Activated naive CD4-positive, alpha-beta T cell treated with anti-CD3 and anti-CD28 coated beads, Interleukin-2, amount 50 U/mL, for 72 hours (primary cell): ENCODE measurements around the gene SPAG7. TPM values are rescaled to one million over a fixed set of nuclear protein-coding genes. Genes with fewer than 3 reads are reported as not detected.
"Not testable (repeated sequence)": the region's sequence is repeated elsewhere in the genome, so short reads cannot be mapped to it uniquely, and the experiment has no call there.

Experiments
- ATAC-seq, 2 donors: fragments of 150-1000 bp; cut with Tn5 transposase; 2 replicates each; pipeline ENCODE4 v1.10.0; 2021; ENCODE audit warnings: mild to moderate bottlenecking in 2 of 2, moderate library complexity in 2 of 2
- DNase-seq, 2 donors: peaks; one replicate each; pipeline ENCODE4 v3.0.0; 2021 to 2022; ENCODE audit warnings: low spot score in 2 of 2
- H3K27ac Mint-ChIP-seq, 2 donors: one replicate each; pipeline ENCODE4 v1.8.0; 2022; ENCODE audit warnings: mild to moderate bottlenecking in 2 of 2, mixed read lengths in 2 of 2
- H3K36me3 Mint-ChIP-seq, 2 donors: one replicate each; pipeline ENCODE4 v1.8.0; 2022; ENCODE audit warnings: mixed read lengths in 2 of 2
- H3K9me3 Mint-ChIP-seq, 2 donors: one replicate each; pipeline ENCODE4 v1.8.0; 2022; ENCODE audit warnings: mixed read lengths in 2 of 2
- total RNA-seq, 2 donors: library from RNA; stranded (reverse); gene quantifications; one replicate each; pipeline ENCODE4 v1.2.3, GENCODE V29; 2022

The SPAG7 gene
- total RNA-seq, 2 donors from 2014 or later: 70.3 to 94.6 TPM

- Mint-ChIP-seq H3K27ac (peak overlapping the region in 1 of 2 donors; percentile 51), H3K9me3 (no peaks in the 10 kb centered on the region), H3K36me3 (peaks cover 11 to 22% of the 10 kb centered on the region in 2 donors)
- no peak for ATAC-seq
- DNase-seq: no peak
Observed at GRCh38 chr17:4935650-4936049, 32.0 kb downstream of the SPAG7 start.

DNA sequence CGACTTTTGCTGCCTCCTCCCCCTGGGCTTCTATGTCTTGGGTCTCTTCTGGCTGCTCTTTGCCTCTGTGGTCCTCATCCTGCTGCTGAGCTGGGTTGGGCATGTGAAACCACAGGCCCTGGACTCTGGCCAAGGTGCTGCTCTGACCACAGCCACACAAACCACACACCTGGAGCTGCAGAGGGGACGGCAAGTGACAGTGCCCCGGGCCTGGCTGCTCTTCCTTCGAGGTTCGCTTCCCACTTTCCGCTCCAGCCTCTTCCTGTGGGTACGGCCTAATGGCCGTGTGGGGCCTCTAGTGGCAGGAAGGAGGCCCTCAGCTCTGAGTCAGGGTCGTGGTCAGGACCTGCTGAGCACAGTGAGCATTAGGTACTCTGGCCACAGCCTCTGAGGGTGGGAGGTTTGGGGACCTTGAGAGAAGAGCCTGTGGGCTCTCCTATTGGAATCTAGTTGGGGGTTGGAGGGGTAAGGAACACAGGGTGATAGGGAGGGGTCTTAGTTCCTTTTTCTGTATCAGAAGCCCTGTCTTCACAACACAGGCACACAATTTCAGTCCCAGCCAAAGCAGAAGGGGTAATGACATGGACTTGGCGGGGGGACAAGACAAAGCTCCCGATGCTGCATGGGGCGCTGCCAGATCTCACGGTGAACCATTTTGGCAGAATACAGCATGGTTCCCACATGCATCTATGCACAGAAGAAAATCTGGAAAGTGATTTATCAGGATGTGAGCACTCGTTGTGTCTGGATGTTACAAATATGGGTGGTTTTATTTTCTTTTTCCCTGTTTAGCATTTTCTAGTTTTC is 33.2 kb downstream of the SPAG7 start:
- Mint-ChIP-seq H3K27ac (peak overlapping the region; percentile 27 to 56), H3K9me3 (no peaks in the 10 kb centered on the region), H3K36me3 (peaks cover 4 to 13% of the 10 kb centered on the region in 2 donors)
- DNase-seq (peak in 1 of 2 donors; percentile 78), ATAC-seq (peak in 1 of 2 donors; percentile 88)

- H3K9me3 Mint-ChIP-seq: no peaks in the 10 kb centered on the region
- peaks cover 0 to 6% of the 10 kb centered on the region in 2 donors for H3K36me3 Mint-ChIP-seq
- DNase-seq (no peak), ATAC-seq (no peak)
- H3K27ac Mint-ChIP-seq: peak overlapping the region in 1 of 2 donors; percentile 56
Observed at GRCh38 chr17:4933646-4934045, 34.0 kb downstream of the SPAG7 start.

DNA sequence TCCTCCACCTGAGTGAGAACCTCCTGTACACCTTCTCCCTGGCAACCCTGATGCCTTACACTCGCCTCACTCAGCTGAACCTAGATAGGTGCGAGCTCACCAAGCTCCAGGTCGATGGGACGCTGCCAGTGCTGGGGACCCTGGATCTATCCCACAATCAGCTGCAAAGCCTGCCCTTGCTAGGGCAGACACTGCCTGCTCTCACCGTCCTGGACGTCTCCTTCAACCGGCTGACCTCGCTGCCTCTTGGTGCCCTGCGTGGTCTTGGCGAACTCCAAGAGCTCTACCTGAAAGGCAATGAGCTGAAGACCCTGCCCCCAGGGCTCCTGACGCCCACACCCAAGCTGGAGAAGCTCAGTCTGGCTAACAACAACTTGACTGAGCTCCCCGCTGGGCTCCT is 34.9 kb downstream of the SPAG7 start:
- DNase-seq (no peak), ATAC-seq (no peak)
- H3K9me3 Mint-ChIP-seq: no peaks in the 10 kb centered on the region
- H3K36me3 Mint-ChIP-seq: no peaks in the 10 kb centered on the region
- H3K27ac Mint-ChIP-seq: no peak overlapping the region

GRCh38 chr17:4931963-4932362 is 35.7 kb downstream of the SPAG7 start, which contains the start of gene GP1BA:
Gene GP1BA (plus strand): TSS chr17:4932277. CDS start chr17:4932605, 328 bp downstream.
- ATAC-seq (no peak), DNase-seq (no peak)
- Mint-ChIP-seq H3K27ac (peak within 1 kb of the TSS in 1 of 2 donors; percentile 52), H3K9me3 (no peaks in the 10 kb centered on the region), H3K36me3 (no peaks in the 10 kb centered on the region)

- DNase-seq (no peak), ATAC-seq (no peak)
- H3K27ac Mint-ChIP-seq: no peak overlapping the region
- H3K9me3 Mint-ChIP-seq: no peaks in the 10 kb centered on the region
- no peaks in the 10 kb centered on the region for H3K36me3 Mint-ChIP-seq
Observed at GRCh38 chr17:4928881-4929280, 38.7 kb downstream of the SPAG7 start.

DNA sequence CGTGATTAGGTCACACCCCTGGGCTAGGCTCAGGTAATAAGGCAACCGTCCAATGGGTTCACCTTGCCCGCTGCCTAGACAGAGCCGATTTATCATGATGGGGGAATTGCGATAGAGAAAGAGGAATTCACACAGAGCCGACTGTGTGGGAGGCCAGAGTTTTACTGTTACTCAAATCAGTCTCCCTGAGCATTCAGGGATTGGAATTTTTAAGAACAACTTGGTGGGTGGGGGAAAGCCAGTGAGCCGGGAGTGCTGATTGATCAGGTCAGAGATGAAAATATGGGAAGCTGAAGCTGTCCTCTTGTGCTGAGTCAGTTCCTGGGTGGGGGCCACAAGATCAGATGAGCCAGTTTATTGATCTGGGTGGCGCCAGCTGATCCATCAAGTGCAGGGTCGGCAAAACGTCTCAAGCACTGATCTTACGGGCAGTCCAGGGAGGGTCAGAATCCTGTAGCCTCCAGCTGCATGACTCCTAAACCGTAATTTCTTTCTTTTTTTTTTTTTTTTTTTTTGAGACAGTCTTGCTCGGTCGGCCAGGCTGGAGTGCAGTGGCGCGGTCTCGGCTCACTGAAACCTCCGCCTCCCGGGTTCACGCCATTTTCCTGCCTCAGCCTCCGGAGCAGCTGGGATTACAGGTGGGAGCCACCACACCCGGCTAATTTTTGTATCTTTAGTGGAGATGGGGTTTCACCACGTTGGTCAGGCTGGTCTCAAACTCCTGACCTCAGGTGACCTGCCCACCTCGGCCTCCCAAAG is 40.9 kb downstream of the SPAG7 start:
- H3K9me3 Mint-ChIP-seq, DNase-seq, ATAC-seq, H3K36me3 Mint-ChIP-seq, H3K27ac Mint-ChIP-seq: not testable (repeated sequence)

DNA sequence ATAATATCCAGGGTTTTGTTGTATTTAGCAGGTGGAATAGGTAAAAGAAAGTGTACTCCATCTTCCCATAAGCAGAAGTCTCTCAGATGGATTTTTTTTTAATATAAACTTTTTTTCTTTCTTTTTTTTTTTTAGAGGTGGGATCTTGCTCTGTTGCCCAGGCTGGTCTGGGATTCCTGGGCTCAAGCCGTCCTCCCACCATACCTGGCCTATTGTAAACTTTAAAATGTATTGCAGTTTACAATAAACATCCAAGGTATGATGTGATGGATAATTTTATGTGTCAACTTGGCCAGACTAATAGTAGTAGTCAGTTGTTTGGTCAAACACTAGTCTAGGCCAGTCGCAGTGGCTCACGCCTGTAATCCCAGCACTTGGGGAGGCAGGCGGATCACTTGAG is 46.3 kb downstream of the SPAG7 start:
- DNase-seq (no peak), ATAC-seq (no peak)
- no peaks in the 10 kb centered on the region for H3K36me3 Mint-ChIP-seq
- no peak overlapping the region for H3K27ac Mint-ChIP-seq
- H3K9me3 Mint-ChIP-seq: no peaks in the 10 kb centered on the region

- H3K27ac Mint-ChIP-seq: no peak overlapping the region
- no peak for DNase-seq
- no peaks in the 10 kb centered on the region for H3K9me3 Mint-ChIP-seq
- no peaks in the 10 kb centered on the region for H3K36me3 Mint-ChIP-seq
- ATAC-seq: no peak
Observed at GRCh38 chr17:4920351-4921048, 47.1 kb downstream of the SPAG7 start.

DNA sequence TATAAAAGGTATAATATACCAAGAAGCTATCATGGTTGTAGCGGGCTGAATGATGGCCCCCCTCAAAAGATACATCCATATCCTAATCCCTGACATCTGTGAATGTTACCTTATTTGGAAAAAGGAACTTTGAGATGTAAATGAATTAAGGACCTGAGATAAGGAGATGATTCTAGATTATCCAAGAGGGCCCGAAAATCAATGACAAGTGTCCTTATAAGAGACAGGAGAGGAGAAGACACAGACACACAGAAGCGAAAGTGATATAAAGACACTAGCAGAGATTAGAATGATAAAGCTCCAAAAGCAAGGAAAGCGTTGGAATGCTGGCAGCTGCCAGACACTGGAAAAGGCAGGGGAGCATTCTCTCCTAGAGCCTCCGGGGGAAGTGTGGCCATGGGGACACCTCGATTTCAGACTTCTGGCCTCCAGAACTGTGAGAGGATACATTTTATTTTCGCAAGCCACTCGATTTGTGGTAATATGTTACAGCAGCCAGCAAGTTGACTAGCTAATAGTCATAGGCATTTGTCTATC is 48.0 kb downstream of the SPAG7 start:
- DNase-seq (no peak), ATAC-seq (no peak)
- H3K36me3 Mint-ChIP-seq: no peaks in the 10 kb centered on the region
- H3K9me3 Mint-ChIP-seq: no peaks in the 10 kb centered on the region
- no peak overlapping the region for H3K27ac Mint-ChIP-seq

DNA sequence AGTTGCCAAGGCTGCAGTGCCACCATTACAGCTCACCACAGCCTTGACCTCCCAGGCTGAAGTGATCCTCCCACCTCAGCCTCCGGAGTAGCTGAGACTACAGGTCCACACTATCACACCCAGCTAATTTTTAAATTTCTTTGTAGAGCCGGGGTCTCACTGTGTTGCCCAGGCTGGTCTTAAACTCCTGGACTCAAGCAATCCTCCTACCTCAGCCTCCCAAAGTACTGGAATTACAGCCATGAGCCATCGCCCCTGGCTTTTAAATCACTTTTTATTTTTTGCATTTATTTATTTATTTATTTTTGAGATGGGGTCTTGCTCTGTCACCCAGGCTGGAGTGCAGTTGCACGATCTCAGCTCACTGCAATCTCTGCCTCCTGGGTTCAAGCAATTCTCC is 53.1 kb downstream of the SPAG7 start:
- H3K36me3 Mint-ChIP-seq, H3K9me3 Mint-ChIP-seq, DNase-seq, ATAC-seq, H3K27ac Mint-ChIP-seq: not testable (repeated sequence)

DNA sequence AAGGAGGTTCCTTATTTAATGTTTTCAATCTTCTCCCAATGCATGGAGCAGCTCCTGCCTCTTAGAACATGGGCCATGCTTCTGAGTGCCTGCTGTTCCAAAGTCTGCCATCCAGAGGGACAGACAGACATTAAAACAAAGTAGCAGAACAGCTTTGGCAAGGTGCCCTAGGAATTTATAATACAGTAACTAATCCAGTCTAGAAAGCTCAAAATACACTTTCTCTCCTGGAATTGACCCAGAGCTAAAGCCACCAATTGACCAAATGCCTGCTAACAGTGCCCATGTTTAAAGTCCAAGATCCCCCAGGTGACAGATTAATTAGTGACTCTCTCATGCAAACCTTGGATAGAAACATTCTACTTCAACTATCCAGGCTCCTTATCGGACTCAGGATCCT is 53.6 kb downstream of the SPAG7 start:
- ATAC-seq: no peak
- no peak for DNase-seq
- Mint-ChIP-seq H3K9me3 (no peaks in the 10 kb centered on the region), H3K27ac (no peak overlapping the region), H3K36me3 (no peaks in the 10 kb centered on the region)

Other genes with a start within 250 kb of the SPAG7 start
- gene MED11, start 236.4 kb downstream of the SPAG7 start, total RNA-seq: 10 to 100 TPM; 22.8 to 24.5 TPM
- gene ZMYND15, start 228.0 kb downstream of the SPAG7 start, total RNA-seq: under 1 TPM; 0.29 to 0.36 TPM
- 1 to 10 TPM; 4.9 to 6.1 TPM for gene CXCL16, start 227.9 kb downstream of the SPAG7 start, total RNA-seq
- not detected for gene TM4SF5, start 195.9 kb downstream of the SPAG7 start, total RNA-seq
- under 1 TPM in 1 of 2 donors, not detected in 1; 0.50 TPM for gene VMO1, start 181.5 kb downstream of the SPAG7 start, total RNA-seq
- gene GLTPD2, start 178.9 kb downstream of the SPAG7 start, total RNA-seq: not detected
- gene PSMB6, start 171.7 kb downstream of the SPAG7 start, total RNA-seq: 100 to 1,000 TPM; 133 to 135 TPM
- gene PLD2, start 160.7 kb downstream of the SPAG7 start, total RNA-seq: 10 to 100 TPM; 23.6 to 31.4 TPM
- gene MINK1, start 134.5 kb downstream of the SPAG7 start, total RNA-seq: 10 to 100 TPM; 83.0 to 84.9 TPM
- 1 to 10 TPM in 1 of 2 donors, under 1 TPM in 1; 0.59 to 2.9 TPM for gene C17orf107, start 68.3 kb downstream of the SPAG7 start, total RNA-seq
- gene CHRNE, start 64.7 kb downstream of the SPAG7 start, total RNA-seq: under 1 TPM in 1 of 2 donors, not detected in 1; 0.27 TPM
- not detected for gene GP1BA, start 35.5 kb downstream of the SPAG7 start, total RNA-seq
- 10 to 100 TPM; 69.4 to 89.1 TPM for gene SLC25A11, start 27.8 kb downstream of the SPAG7 start, total RNA-seq
- gene RNF167, start 27.5 kb downstream of the SPAG7 start, total RNA-seq: 100 to 1,000 TPM; 188 to 241 TPM
- gene PFN1, start 19.3 kb downstream of the SPAG7 start, total RNA-seq: 1,000 to 10,000 TPM; 1,929 to 1,966 TPM
- 10 to 100 TPM; 32.1 to 47.9 TPM for gene ENO3, start 16.7 kb downstream of the SPAG7 start, total RNA-seq
- gene CAMTA2, start 19.9 kb upstream of the SPAG7 start, total RNA-seq: 10 to 100 TPM; 66.2 to 82.3 TPM
- 1 to 10 TPM in 1 of 2 donors, under 1 TPM in 1; 0.53 to 2.6 TPM for gene INCA1, start 29.7 kb upstream of the SPAG7 start, total RNA-seq
- 10 to 100 TPM; 37.9 to 42.4 TPM for gene KIF1C, start 30.1 kb upstream of the SPAG7 start, total RNA-seq
- gene SLC52A1, start 67.6 kb upstream of the SPAG7 start, total RNA-seq: under 1 TPM; 0.20 to 0.23 TPM
- 1 to 10 TPM in 1 of 2 donors, under 1 TPM in 1; 0.73 to 1.7 TPM for gene ZFP3, start 110.7 kb upstream of the SPAG7 start, total RNA-seq
- 10 to 100 TPM; 15.5 to 19.2 TPM for gene ZNF232, start 144.1 kb upstream of the SPAG7 start, total RNA-seq
- under 1 TPM in 1 of 2 donors, not detected in 1; 0.18 TPM for gene USP6, start 148.2 kb upstream of the SPAG7 start, total RNA-seq
- gene ZNF594, start 224.1 kb upstream of the SPAG7 start, total RNA-seq: 1 to 10 TPM; 3.3 to 8.2 TPM